ENCODE data around the gene RGS16.

DNA sequence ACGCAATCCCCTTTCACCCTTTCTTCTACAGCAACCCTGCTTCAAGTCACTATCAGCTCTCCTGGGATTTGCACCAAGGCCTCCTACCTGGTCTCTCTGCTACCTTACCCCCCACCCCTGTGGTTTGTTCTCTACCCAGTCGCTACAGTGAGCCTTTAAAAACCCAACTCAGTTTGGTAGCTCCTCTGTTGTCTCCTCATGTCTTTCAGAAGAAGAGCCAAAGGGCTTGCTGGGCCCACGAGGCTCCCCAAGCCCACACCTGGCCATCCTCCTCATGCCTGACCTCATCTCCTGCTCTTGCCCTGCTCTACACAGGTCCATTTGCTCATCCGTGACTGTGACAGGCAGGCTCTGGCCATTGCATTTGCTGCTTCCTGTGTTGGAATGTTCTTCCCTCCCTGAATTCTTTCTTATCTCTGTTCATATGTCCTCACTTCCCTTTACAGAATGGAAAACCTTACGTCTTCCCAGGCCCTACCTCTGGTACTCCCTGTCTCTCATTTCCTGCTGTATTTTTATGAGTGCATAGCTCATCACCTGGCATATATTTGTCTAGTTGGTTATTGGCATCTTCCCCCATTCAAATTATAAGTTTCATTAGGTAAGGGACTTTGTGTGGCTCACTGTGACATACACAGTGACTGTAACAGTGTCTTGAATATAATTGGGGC lies 3.3 kb downstream of the RGS16 start:
- TF ChIP-seq CTCF (IDR thresholded peaks at IDR 0.05; ENCODE audit: borderline replicate concordance, extremely low read depth, low read length, poor library complexity, severe bottlenecking) (no peak), EZH2 (IDR thresholded peaks at IDR 0.05; ENCODE audit: borderline replicate concordance, low read depth, low read length, severe bottlenecking) (no peak)
